GM23338 (cell line): Measurements from ENCODE around the gene UCP3. TPM values are rescaled to one million over a fixed set of nuclear protein-coding genes. Genes with fewer than 3 reads are reported as not detected.

Experiments
- CREB1 ChIP-seq: fragments of 250-450 bp; sonication (Bioruptor Pico); IDR thresholded peaks from 2 replicates; pipeline ENCODE4 v1.5.0; 2020; ENCODE audit warnings: low read depth, mild to moderate bottlenecking, moderate library complexity
- CTCF ChIP-seq, 2 experiments: fragments of 200-600 bp in 1 of 2; sonication (generic) in 1 of 2; conservative IDR thresholded peaks; 2 replicates each; pipeline versions ENCODE4 v1.5.1 to v1.6.1; 2016 to 2017; ENCODE audit warnings: antibody characterized with exemption in 2 of 2, low read depth in 2 of 2, mild to moderate bottlenecking in 2 of 2, moderate library complexity in 1 of 2
- ETS1 ChIP-seq: IDR thresholded peaks from 2 replicates; pipeline ENCODE4 v1.6.1; 2016; ENCODE audit warnings: antibody characterized with exemption
- NANOG ChIP-seq: IDR thresholded peaks from 2 replicates; pipeline ENCODE4 v1.6.1; 2016; ENCODE audit warnings: antibody characterized with exemption, borderline replicate concordance
- POLR2AphosphoS5 ChIP-seq: IDR thresholded peaks from 2 replicates; pipeline ENCODE4 v1.6.1; 2016; ENCODE audit warnings: antibody characterized with exemption, low read depth
- REST ChIP-seq: IDR thresholded peaks from one replicate; pipeline ENCODE4 v1.6.1; 2018; ENCODE audit warnings: antibody characterized with exemption; ENCODE audit not compliant: unreplicated experiment
- ZNF462 ChIP-seq: fragments of 250-450 bp; sonication (Bioruptor Pico); IDR thresholded peaks from 2 replicates; pipeline ENCODE4 v1.5.0; 2020; ENCODE audit warnings: mild to moderate bottlenecking, moderate library complexity
- polyA plus RNA-seq: library from polyadenylated mRNA; unstranded; fragments of >200 nt; fragmentation: Nextera tagmentation; extraction: Ambion mirVana; gene quantifications from 2 replicates; pipeline ENCODE4 v1.2.1, GENCODE V29; 2016
- total RNA-seq: library from RNA; depleted of rRNA; stranded (reverse); fragments of >200 nt; shearing (Covaris generic); gene quantifications from 2 replicates; pipeline ENCODE4 v1.2.3, GENCODE V29; 2014

Gene UCP3
- total and polyA plus RNA-seq, 2 experiments from 2014 or later: 0.21 to 0.40 TPM

GRCh38 chr11:74004759-74005615, 3.9 kb downstream of the UCP3 start (continued):
- TF ChIP-seq ZNF462 (CRISPR knock-in tag) (no peak), CREB1 (CRISPR knock-in tag) (no peak), CTCF (conservative IDR thresholded peaks at IDR 0.05; ENCODE audit: low read depth in 2 of 2) (no peak), ETS1 (no peak), REST (no peak), NANOG (no peak), POLR2AphosphoS5 (no peak)
